Endothelial cell (in vitro differentiated cells): ENCODE measurements around the gene NFATC3. TPM values are rescaled to one million over a fixed set of nuclear protein-coding genes. Genes with fewer than 3 reads are reported as not detected.
"Not testable (repeated sequence)": the region's sequence is repeated elsewhere in the genome, so short reads cannot be mapped to it uniquely, and the experiment has no call there.

Source experiments
- DNase-seq: peaks from one replicate; pipeline ENCODE4 v3.0.0; 2021; ENCODE audit warnings: low spot score
- H3K27ac Mint-ChIP-seq: one replicate; pipeline ENCODE4 v1.8.0; 2021; ENCODE audit warnings: mixed read lengths, inconsistent platforms; ENCODE audit not compliant: unreplicated experiment
- H3K27me3 Mint-ChIP-seq: one replicate; pipeline ENCODE4 v1.8.0; 2021; ENCODE audit warnings: mild to moderate bottlenecking, moderate library complexity, mixed read lengths, inconsistent platforms; ENCODE audit not compliant: unreplicated experiment
- H3K36me3 Mint-ChIP-seq: one replicate; pipeline ENCODE4 v1.8.0; 2021; ENCODE audit warnings: mild to moderate bottlenecking, low read depth, mixed read lengths, inconsistent platforms; ENCODE audit not compliant: unreplicated experiment
- H3K4me1 Mint-ChIP-seq: one replicate; pipeline ENCODE4 v1.8.0; 2021; ENCODE audit warnings: mild to moderate bottlenecking, mixed read lengths, inconsistent platforms; ENCODE audit not compliant: unreplicated experiment
- H3K4me3 Mint-ChIP-seq: one replicate; pipeline ENCODE4 v1.8.0; 2021; ENCODE audit warnings: mild to moderate bottlenecking, mixed read lengths, inconsistent platforms; ENCODE audit not compliant: unreplicated experiment
- H3K9me3 Mint-ChIP-seq: one replicate; pipeline ENCODE4 v1.8.0; 2021; ENCODE audit warnings: mixed read lengths, inconsistent platforms; ENCODE audit not compliant: unreplicated experiment
- CTCF ChIP-seq: fragments of 200-600 bp; sonication (generic); IDR thresholded peaks from one replicate; pipeline ENCODE4 v1.5.0; 2021; ENCODE audit warnings: antibody characterized with exemption; ENCODE audit not compliant: unreplicated experiment
- total RNA-seq: library from RNA; stranded (reverse); fragmentation: NEBNext Ultra II Directional; extraction: Animal tissue kit (Norgen Biotek cat#: 25700); gene quantifications from one replicate; pipeline ENCODE4 v1.2.1, GENCODE V29; 2021; ENCODE audit not compliant: unreplicated experiment

The NFATC3 gene
- total RNA-seq, 1 donor from 2014 or later: 38.4 TPM

- no peak for DNase-seq
Observed at GRCh38 chr16:68130520-68130919, 45.4 kb downstream of the NFATC3 start.

GRCh38 chr16:68131813-68132706, 46.9 kb downstream of the NFATC3 start:
- H3K27me3 Mint-ChIP-seq: peaks cover 2% of the 10 kb centered on the region
- H3K27ac Mint-ChIP-seq: no peak overlapping the region
- TF ChIP-seq CTCF: no peak
- no peaks in the 10 kb centered on the region for H3K36me3 Mint-ChIP-seq
- H3K4me3 Mint-ChIP-seq: no peak overlapping the region
- H3K4me1 Mint-ChIP-seq: peaks cover 3% of the 10 kb centered on the region
- no peaks in the 10 kb centered on the region for H3K9me3 Mint-ChIP-seq
- no peak for DNase-seq

More at GRCh38 chr16:68130520-68130919, 45.4 kb downstream of the NFATC3 start:
- no peak for TF ChIP-seq CTCF
- Mint-ChIP-seq H3K4me1 (peaks cover 3% of the 10 kb centered on the region), H3K4me3 (no peak overlapping the region), H3K27me3 (peaks cover 2% of the 10 kb centered on the region), H3K27ac (no peak overlapping the region), H3K36me3 (no peaks in the 10 kb centered on the region), H3K9me3 (no peaks in the 10 kb centered on the region)

DNA sequence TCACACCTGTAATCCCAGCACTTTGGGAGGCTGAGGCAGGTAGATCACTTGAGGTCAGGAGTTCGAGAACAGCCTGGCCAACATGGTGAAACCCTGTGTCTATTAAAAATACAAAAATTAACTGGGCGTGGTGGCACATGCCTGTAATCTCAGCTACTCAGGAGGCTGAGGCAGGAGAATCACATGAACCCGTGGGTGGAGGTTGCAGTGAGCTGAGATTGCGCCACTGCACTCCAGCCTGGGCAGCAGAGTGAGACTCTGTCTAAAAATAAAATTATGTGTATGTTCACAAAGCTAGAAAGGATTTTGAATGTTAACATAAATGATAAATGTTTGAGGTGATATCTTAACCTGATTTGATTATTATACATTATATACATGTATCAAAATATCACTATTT, 47.8 kb downstream of the NFATC3 start:
- not testable (repeated sequence) for H3K27ac Mint-ChIP-seq, H3K36me3 Mint-ChIP-seq, H3K4me1 Mint-ChIP-seq, DNase-seq, H3K4me3 Mint-ChIP-seq, H3K27me3 Mint-ChIP-seq, H3K9me3 Mint-ChIP-seq

- Mint-ChIP-seq H3K9me3 (no peaks in the 10 kb centered on the region), H3K27me3 (no peaks in the 10 kb centered on the region), H3K4me3 (no peak overlapping the region), H3K36me3 (no peaks in the 10 kb centered on the region), H3K4me1 (no peaks in the 10 kb centered on the region), H3K27ac (no peak overlapping the region)
- no peak for TF ChIP-seq CTCF
- no peak for DNase-seq
Observed at GRCh38 chr16:68134644-68135043, 49.5 kb downstream of the NFATC3 start.

- no peak for TF ChIP-seq CTCF
- Mint-ChIP-seq H3K4me1 (no peaks in the 10 kb centered on the region), H3K27me3 (peaks cover 2% of the 10 kb centered on the region), H3K9me3 (no peaks in the 10 kb centered on the region), H3K27ac (no peak overlapping the region), H3K36me3 (no peaks in the 10 kb centered on the region), H3K4me3 (no peak overlapping the region)
- DNase-seq: no peak
Observed at GRCh38 chr16:68136515-68136914, 51.3 kb downstream of the NFATC3 start.
